Uterus (tissue), 2 donors: ENCODE measurements around the gene NDUFB10.

Experiments used
- CTCF ChIP-seq, 4 experiments: fragments of 200-600 bp in 2 of 4; fragments of 450-650 bp in 2 of 4; sonication (generic) in 2 of 4; IDR thresholded peaks; one replicate each; pipeline ENCODE4 v1.5.1; 2016 to 2019; ENCODE audit warnings: antibody characterized with exemption in 4 of 4, mild to moderate bottlenecking in 2 of 4, moderate library complexity in 1 of 4
- POLR2A ChIP-seq, 2 donors: fragments of 450-650 bp; IDR thresholded peaks; one replicate each; pipeline ENCODE4 v1.6.1; 2016; ENCODE audit warnings: antibody characterized with exemption in 2 of 2, mild to moderate bottlenecking in 1 of 2, moderate library complexity in 1 of 2

- no peak for TF ChIP-seq CTCF (IDR thresholded peaks at IDR 0.05)
- no peak for TF ChIP-seq POLR2A (IDR thresholded peaks at IDR 0.05)
Observed at GRCh38 chr16:1944612-1945199, 14.6 kb upstream of the NDUFB10 start.
